ENCODE measurements around the gene AGBL1.

AGBL1 gene

GRCh38 chr15:86557018-86557550, 477.4 kb downstream of the AGBL1 start:
- TF ChIP-seq, protein P1, sequence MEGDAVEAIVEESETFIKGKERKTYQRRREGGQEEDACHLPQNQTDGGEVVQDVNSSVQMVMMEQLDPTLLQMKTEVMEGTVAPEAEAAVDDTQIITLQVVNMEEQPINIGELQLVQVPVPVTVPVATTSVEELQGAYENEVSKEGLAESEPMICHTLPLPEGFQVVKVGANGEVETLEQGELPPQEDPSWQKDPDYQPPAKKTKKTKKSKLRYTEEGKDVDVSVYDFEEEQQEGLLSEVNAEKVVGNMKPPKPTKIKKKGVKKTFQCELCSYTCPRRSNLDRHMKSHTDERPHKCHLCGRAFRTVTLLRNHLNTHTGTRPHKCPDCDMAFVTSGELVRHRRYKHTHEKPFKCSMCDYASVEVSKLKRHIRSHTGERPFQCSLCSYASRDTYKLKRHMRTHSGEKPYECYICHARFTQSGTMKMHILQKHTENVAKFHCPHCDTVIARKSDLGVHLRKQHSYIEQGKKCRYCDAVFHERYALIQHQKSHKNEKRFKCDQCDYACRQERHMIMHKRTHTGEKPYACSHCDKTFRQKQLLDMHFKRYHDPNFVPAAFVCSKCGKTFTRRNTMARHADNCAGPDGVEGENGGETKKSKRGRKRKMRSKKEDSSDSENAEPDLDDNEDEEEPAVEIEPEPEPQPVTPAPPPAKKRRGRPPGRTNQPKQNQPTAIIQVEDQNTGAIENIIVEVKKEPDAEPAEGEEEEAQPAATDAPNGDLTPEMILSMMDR (IDR thresholded peaks at IDR 0.05; ENCODE audit: extremely low read depth, missing control alignments): no peak

GRCh38 chr15:86558252-86558651, 478.6 kb downstream of the AGBL1 start:
- no peak for DNase-seq (ENCODE audit: low spot score)
- TF ChIP-seq, protein P1 (IDR thresholded peaks at IDR 0.05; ENCODE audit: extremely low read depth, missing control alignments): no peak

More at GRCh38 chr15:86557018-86557550, 477.4 kb downstream of the AGBL1 start:
- no peak for DNase-seq (ENCODE audit: low spot score)

- DNase-seq (ENCODE audit: low spot score): no peak
- TF ChIP-seq, protein P1 (IDR thresholded peaks at IDR 0.05; ENCODE audit: extremely low read depth, missing control alignments): no peak
Observed at GRCh38 chr15:86558686-86559085, 479.0 kb downstream of the AGBL1 start.

GRCh38 chr15:86568378-86568777, 488.7 kb downstream of the AGBL1 start:
- TF ChIP-seq, protein P1 (IDR thresholded peaks at IDR 0.05; ENCODE audit: extremely low read depth, missing control alignments): no peak
- no peak for DNase-seq (ENCODE audit: low spot score)

DNA sequence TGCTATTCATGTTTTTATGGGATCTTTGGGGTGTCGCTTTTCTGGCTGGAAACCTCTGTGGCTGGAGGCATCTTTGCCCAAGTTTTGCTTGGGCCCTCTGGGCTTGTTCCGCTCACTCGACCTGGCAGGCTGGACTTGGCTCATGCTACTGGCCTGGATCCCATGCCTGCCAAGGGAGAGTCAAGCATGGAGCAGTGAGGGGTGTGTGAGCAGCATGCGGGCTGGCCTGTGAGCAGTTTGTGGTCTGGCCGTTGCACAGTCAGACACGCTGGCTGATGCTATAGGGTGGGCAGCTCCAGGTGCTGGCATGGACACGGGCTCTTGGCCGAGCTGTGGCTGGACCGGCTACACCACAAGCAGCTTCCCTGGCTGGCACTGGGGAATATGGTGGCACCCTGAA, 491.1 kb downstream of the AGBL1 start:
- TF ChIP-seq, protein P1 (IDR thresholded peaks at IDR 0.05; ENCODE audit: extremely low read depth, missing control alignments): no peak
- DNase-seq (ENCODE audit: low spot score): no peak

DNA sequence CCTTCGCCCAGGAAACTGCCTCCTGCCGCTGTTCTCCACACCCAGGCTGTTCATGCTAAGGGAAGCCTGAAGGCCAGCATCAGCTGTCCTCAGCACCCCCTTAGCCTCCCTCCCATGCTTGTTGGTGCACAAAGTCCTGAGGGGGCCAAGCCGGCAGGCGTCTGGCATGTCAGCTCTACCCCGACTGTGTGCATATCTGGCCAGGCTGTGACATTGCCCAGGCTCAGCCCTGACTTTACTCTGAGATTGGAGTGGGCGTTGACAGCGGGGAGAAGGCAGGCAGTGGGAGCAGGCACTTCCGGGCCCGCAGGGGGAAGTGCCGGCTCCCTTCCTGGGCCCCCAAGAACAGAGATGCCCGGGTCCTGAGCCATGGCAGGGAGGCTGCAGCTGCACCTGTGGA, 492.2 kb downstream of the AGBL1 start:
- TF ChIP-seq, protein P1 (IDR thresholded peaks at IDR 0.05; ENCODE audit: extremely low read depth, missing control alignments): no peak
- no peak for DNase-seq (ENCODE audit: low spot score)

DNA sequence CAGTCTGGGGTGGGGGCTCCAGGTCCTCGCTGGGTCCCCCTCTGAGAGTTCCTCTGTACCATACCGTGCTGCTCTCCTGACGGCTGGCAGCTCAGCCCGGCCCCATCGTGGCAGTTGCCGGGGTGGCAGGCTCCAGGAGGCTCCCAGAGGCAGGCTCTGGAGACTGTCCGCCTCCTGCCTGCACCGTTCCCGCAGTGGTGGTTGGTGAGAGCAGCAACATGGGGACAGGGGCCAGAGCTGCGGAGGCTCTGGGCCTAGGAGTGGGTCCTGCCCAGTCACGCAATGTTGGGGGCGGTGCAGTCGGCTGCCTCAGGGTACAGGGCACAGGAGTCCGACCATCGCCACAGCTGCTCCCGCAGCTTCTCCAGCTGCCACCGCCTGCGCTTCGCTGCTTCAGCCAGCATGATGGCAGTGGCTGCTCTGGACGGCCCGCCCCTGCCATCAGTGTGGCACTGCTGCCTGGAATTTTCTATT, 492.7 kb downstream of the AGBL1 start:
- TF ChIP-seq, protein P1 (IDR thresholded peaks at IDR 0.05; ENCODE audit: extremely low read depth, missing control alignments): no peak
- DNase-seq (ENCODE audit: low spot score): no peak

All from GM20000 (cell line).